ENCODE results near the gene OXA1L.
"Not testable (repeated sequence)": the region's sequence is repeated elsewhere in the genome, so short reads cannot be mapped to it uniquely, and the experiment has no call there.

DNA sequence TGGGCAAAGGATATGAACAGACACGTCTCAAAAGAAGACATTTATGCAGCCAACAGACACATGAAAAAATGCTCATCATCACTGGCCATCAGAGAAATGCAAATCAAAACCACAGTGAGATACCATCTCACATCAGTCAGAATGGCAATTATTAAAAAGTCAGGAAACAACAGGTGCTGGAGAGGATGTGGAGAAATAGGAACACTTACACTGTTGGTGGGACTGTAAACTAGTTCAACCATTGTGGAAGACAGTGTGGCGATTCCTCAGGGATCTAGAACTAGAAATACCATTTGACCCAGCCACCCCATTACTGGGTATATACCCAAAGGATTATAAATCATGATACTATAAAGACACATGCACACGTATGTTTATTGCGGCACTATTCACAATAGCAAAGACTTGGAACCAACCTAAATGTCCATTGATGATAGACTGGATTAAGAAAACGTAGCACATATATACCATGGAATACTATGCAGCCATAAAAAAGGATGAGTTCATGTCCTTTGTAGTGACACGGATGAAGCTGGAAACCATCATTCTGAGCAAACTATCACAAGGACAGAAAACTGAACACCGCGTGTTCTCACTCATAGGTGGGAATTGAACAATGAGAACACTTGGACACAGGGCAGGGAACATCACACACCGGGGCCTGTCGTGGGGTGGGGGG is 8.4 kb upstream of the OXA1L start:
- not testable (repeated sequence) for TF ChIP-seq EGR1 (IDR thresholded peaks at IDR 0.05; ENCODE audit: low read depth in 2 of 2); GABPA (IDR thresholded peaks at IDR 0.05 in 1 of 2, conservative IDR thresholded peaks at IDR 0.05 in 1 of 2); HNF4G (IDR thresholded peaks at IDR 0.05); HNF4A (conservative IDR thresholded peaks at IDR 0.05); TAF1 (conservative IDR thresholded peaks at IDR 0.05); JUND (IDR thresholded peaks at IDR 0.05); SP1 (IDR thresholded peaks at IDR 0.05); YY1 (IDR thresholded peaks at IDR 0.05); RAD21 (IDR thresholded peaks at IDR 0.05)
- TF ChIP-seq, protein P1, sequence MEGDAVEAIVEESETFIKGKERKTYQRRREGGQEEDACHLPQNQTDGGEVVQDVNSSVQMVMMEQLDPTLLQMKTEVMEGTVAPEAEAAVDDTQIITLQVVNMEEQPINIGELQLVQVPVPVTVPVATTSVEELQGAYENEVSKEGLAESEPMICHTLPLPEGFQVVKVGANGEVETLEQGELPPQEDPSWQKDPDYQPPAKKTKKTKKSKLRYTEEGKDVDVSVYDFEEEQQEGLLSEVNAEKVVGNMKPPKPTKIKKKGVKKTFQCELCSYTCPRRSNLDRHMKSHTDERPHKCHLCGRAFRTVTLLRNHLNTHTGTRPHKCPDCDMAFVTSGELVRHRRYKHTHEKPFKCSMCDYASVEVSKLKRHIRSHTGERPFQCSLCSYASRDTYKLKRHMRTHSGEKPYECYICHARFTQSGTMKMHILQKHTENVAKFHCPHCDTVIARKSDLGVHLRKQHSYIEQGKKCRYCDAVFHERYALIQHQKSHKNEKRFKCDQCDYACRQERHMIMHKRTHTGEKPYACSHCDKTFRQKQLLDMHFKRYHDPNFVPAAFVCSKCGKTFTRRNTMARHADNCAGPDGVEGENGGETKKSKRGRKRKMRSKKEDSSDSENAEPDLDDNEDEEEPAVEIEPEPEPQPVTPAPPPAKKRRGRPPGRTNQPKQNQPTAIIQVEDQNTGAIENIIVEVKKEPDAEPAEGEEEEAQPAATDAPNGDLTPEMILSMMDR (IDR thresholded peaks at IDR 0.05; ENCODE audit: low read depth, low read length, missing input control) = not testable (repeated sequence)
- TF ChIP-seq, protein P2, sequence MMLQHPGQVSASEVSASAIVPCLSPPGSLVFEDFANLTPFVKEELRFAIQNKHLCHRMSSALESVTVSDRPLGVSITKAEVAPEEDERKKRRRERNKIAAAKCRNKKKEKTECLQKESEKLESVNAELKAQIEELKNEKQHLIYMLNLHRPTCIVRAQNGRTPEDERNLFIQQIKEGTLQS (IDR thresholded peaks at IDR 0.05) = not testable (repeated sequence)
- TF ChIP-seq, protein P3, sequence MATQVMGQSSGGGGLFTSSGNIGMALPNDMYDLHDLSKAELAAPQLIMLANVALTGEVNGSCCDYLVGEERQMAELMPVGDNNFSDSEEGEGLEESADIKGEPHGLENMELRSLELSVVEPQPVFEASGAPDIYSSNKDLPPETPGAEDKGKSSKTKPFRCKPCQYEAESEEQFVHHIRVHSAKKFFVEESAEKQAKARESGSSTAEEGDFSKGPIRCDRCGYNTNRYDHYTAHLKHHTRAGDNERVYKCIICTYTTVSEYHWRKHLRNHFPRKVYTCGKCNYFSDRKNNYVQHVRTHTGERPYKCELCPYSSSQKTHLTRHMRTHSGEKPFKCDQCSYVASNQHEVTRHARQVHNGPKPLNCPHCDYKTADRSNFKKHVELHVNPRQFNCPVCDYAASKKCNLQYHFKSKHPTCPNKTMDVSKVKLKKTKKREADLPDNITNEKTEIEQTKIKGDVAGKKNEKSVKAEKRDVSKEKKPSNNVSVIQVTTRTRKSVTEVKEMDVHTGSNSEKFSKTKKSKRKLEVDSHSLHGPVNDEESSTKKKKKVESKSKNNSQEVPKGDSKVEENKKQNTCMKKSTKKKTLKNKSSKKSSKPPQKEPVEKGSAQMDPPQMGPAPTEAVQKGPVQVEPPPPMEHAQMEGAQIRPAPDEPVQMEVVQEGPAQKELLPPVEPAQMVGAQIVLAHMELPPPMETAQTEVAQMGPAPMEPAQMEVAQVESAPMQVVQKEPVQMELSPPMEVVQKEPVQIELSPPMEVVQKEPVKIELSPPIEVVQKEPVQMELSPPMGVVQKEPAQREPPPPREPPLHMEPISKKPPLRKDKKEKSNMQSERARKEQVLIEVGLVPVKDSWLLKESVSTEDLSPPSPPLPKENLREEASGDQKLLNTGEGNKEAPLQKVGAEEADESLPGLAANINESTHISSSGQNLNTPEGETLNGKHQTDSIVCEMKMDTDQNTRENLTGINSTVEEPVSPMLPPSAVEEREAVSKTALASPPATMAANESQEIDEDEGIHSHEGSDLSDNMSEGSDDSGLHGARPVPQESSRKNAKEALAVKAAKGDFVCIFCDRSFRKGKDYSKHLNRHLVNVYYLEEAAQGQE (IDR thresholded peaks at IDR 0.05) = not testable (repeated sequence)
- TF ChIP-seq, protein P4, sequence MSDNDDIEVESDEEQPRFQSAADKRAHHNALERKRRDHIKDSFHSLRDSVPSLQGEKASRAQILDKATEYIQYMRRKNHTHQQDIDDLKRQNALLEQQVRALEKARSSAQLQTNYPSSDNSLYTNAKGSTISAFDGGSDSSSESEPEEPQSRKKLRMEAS (IDR thresholded peaks at IDR 0.05) = not testable (repeated sequence)
- TF ChIP-seq, protein P5, sequence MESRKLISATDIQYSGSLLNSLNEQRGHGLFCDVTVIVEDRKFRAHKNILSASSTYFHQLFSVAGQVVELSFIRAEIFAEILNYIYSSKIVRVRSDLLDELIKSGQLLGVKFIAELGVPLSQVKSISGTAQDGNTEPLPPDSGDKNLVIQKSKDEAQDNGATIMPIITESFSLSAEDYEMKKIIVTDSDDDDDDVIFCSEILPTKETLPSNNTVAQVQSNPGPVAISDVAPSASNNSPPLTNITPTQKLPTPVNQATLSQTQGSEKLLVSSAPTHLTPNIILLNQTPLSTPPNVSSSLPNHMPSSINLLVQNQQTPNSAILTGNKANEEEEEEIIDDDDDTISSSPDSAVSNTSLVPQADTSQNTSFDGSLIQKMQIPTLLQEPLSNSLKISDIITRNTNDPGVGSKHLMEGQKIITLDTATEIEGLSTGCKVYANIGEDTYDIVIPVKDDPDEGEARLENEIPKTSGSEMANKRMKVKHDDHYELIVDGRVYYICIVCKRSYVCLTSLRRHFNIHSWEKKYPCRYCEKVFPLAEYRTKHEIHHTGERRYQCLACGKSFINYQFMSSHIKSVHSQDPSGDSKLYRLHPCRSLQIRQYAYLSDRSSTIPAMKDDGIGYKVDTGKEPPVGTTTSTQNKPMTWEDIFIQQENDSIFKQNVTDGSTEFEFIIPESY (IDR thresholded peaks at IDR 0.05) = not testable (repeated sequence)
